NCI-H446 (cell line): ENCODE results near the gene AP1S1.
"Not testable (repeated sequence)": the region's sequence is repeated elsewhere in the genome, so short reads cannot be mapped to it uniquely, and the experiment has no call there.

Experiments
- DNase-seq, 2 experiments: peaks; one replicate each; lab custom pipeline; 2025; lab: John Stamatoyannopoulos, UW

AP1S1 gene

GRCh38 chr7:101153969-101154692 is at the start of gene AP1S1:
TSS of gene AP1S1 (plus strand) at chr7:101154476. CDS start at chr7:101154515, 39 bp downstream.
- peak; percentile 90 to 94 for DNase-seq

GRCh38 chr7:101104799-101105198 is 49.5 kb upstream of the AP1S1 start:
- no peak for DNase-seq

GRCh38 chr7:101105248-101105647 is 49.0 kb upstream of the AP1S1 start:
- not testable (repeated sequence) for DNase-seq

- no peak for DNase-seq
Observed at GRCh38 chr7:101106386-101106785, 47.9 kb upstream of the AP1S1 start.

GRCh38 chr7:101108330-101108857 is 45.9 kb upstream of the AP1S1 start:
- DNase-seq: no peak

- DNase-seq: no peak
Observed at GRCh38 chr7:101108961-101109360, 45.3 kb upstream of the AP1S1 start.

- no peak for DNase-seq
Observed at GRCh38 chr7:101109368-101109767, 44.9 kb upstream of the AP1S1 start.

- no peak for DNase-seq
Observed at GRCh38 chr7:101111261-101111660, 43.0 kb upstream of the AP1S1 start.

GRCh38 chr7:101112233-101112632 is 42.0 kb upstream of the AP1S1 start:
- DNase-seq: no peak

- DNase-seq: not testable (repeated sequence)
Observed at GRCh38 chr7:101113140-101113539, 41.1 kb upstream of the AP1S1 start.

- DNase-seq: no peak
Observed at GRCh38 chr7:101113836-101114235, 40.4 kb upstream of the AP1S1 start.

- DNase-seq: no peak
Observed at GRCh38 chr7:101114492-101114891, 39.8 kb upstream of the AP1S1 start.

GRCh38 chr7:101115215-101115614 is 39.1 kb upstream of the AP1S1 start:
- DNase-seq: no peak

- no peak for DNase-seq
Observed at GRCh38 chr7:101116898-101117297, 37.4 kb upstream of the AP1S1 start.

- no peak for DNase-seq
Observed at GRCh38 chr7:101118856-101119255, 35.4 kb upstream of the AP1S1 start.

GRCh38 chr7:101119876-101120275 is 34.4 kb upstream of the AP1S1 start:
- DNase-seq: no peak

- no peak for DNase-seq
Observed at GRCh38 chr7:101120315-101120714, 34.0 kb upstream of the AP1S1 start.

- DNase-seq: not testable (repeated sequence)
Observed at GRCh38 chr7:101121631-101121990, 32.7 kb upstream of the AP1S1 start.

- no peak for DNase-seq
Observed at GRCh38 chr7:101121991-101122932, 32.0 kb upstream of the AP1S1 start.

GRCh38 chr7:101122933-101123702 is 31.2 kb upstream of the AP1S1 start:
- DNase-seq: no peak

- DNase-seq: no peak
Observed at GRCh38 chr7:101123703-101124068, 30.6 kb upstream of the AP1S1 start.
